ENCODE data around the gene DUT.
A peak's percentile ranks its signal among the peaks of the same experiment; 100 is the strongest.

Gene DUT

GRCh38 chr15:48313216-48313615 lies 18.0 kb upstream of the DUT start:
- DNase-seq (ENCODE audit: low read depth in 1 of 2, low spot score in 1 of 2), result peak; percentile 80 to 88

GRCh38 chr15:48315041-48315440 lies 16.2 kb upstream of the DUT start:
- Histone ChIP-seq H3K27ac (replicated peaks) (no peak overlapping the region), H3K27me3 (ENCODE audit: insufficient read depth, poor library complexity, severe bottlenecking) (no peaks in the 10 kb centered on the region), H3K4me3 (replicated peaks; ENCODE audit: insufficient read depth, low read length) (no peak overlapping the region)
- TF ChIP-seq SPI1 (IDR thresholded peaks at IDR 0.05; ENCODE audit: borderline replicate concordance, low read depth) (no peak), REST (IDR thresholded peaks at IDR 0.05; ENCODE audit: insufficient replicate concordance, low read depth) (no peak), CTCF (IDR thresholded peaks at IDR 0.05; ENCODE audit: insufficient read depth, low read length) (no peak), GABPA (IDR thresholded peaks at IDR 0.05; ENCODE audit: low read depth) (no peak), POLR2AphosphoS5 (IDR thresholded peaks at IDR 0.05; ENCODE audit: low read depth) (no peak)
- DNase-seq (ENCODE audit: low read depth in 1 of 2, low spot score in 1 of 2), result no peak

More at GRCh38 chr15:48313216-48313615, 18.0 kb upstream of the DUT start:
- TF ChIP-seq SPI1 (IDR thresholded peaks at IDR 0.05; ENCODE audit: borderline replicate concordance, low read depth) (peak; percentile 31; the same call in 1 of the 2 replicates), POLR2AphosphoS5 (IDR thresholded peaks at IDR 0.05; ENCODE audit: low read depth) (no peak)
- Histone ChIP-seq H3K27ac (replicated peaks) (peak overlapping the region; percentile 71), H3K4me3 (replicated peaks; ENCODE audit: insufficient read depth, low read length) (no peak overlapping the region), H3K27me3 (ENCODE audit: insufficient read depth, poor library complexity, severe bottlenecking) (no peaks in the 10 kb centered on the region)

DNA sequence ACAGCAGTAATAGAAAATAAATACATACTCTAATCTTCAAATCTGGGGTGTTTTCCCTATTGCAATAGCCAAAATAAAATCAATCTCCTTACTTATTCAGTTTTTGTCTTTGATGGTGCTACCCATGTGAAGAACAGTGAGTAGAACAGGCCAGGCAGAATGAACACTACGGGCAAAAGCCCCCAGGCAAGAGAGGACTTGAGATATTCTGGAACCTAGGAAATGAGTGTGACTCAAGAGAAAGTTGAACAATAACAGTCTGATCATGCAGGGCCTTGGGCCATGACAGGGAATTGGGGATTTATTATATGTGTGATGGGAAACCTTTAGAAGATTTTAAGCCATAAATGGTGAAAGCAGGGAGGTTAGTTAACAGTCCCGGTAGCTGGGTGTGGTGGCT lies 14.0 kb upstream of the DUT start:
- Histone ChIP-seq H3K27ac (replicated peaks) (no peak overlapping the region), H3K4me3 (replicated peaks; ENCODE audit: insufficient read depth, low read length) (no peak overlapping the region), H3K27me3 (ENCODE audit: insufficient read depth, poor library complexity, severe bottlenecking) (no peaks in the 10 kb centered on the region)
- TF ChIP-seq CTCF (IDR thresholded peaks at IDR 0.05; ENCODE audit: insufficient read depth, low read length) (no peak), POLR2AphosphoS5 (IDR thresholded peaks at IDR 0.05; ENCODE audit: low read depth) (no peak)
- no peak for DNase-seq (ENCODE audit: low read depth in 1 of 2, low spot score in 1 of 2)

DNA sequence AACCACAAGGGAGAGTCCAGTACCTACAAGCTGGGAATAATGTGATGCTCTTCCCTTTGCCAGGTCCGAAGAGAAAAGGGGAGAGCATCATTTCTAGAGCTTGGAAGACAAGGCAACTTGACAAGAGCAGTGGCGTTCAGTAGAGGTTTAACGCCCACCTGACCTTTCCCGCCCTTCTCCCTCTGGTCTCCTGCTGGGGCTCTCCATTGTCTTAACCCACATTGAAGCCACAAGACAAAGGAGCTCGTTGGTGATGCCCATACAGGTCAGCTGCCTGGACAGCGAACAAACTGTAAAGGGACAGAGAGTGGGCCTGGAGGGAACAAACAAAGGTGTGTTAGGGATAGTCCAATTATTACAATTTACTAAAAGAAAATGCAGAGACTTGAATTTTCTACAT lies 13.1 kb upstream of the DUT start:
- no peak overlapping the region for H3K27ac ChIP-seq (replicated peaks)
- H3K4me3 ChIP-seq (replicated peaks; ENCODE audit: insufficient read depth, low read length), result no peak overlapping the region
- no peaks in the 10 kb centered on the region for H3K27me3 ChIP-seq (ENCODE audit: insufficient read depth, poor library complexity, severe bottlenecking)
- DNase-seq (ENCODE audit: low read depth in 1 of 2, low spot score in 1 of 2), result no peak
- TF ChIP-seq CTCF (IDR thresholded peaks at IDR 0.05; ENCODE audit: insufficient read depth, low read length) (no peak), POLR2AphosphoS5 (IDR thresholded peaks at IDR 0.05; ENCODE audit: low read depth) (no peak), SPI1 (IDR thresholded peaks at IDR 0.05; ENCODE audit: borderline replicate concordance, low read depth) (no peak), GABPA (IDR thresholded peaks at IDR 0.05; ENCODE audit: low read depth) (no peak), REST (IDR thresholded peaks at IDR 0.05; ENCODE audit: insufficient replicate concordance, low read depth) (no peak)
